CD1c-positive myeloid dendritic cell (primary cell): ENCODE data around the gene SYNJ2.

Source experiments
- DNase-seq: peaks from one replicate; pipeline ENCODE4 v3.0.0-alpha.2; 2016; ENCODE audit errors: extremely low spot score

SYNJ2 gene

GRCh38 chr6:157978021-157978783, 3.5 kb upstream of the SYNJ2 start:
- DNase-seq = no peak

- DNase-seq = no peak
Measured at GRCh38 chr6:157980288-157981131, 1.2 kb upstream of the SYNJ2 start.

DNA sequence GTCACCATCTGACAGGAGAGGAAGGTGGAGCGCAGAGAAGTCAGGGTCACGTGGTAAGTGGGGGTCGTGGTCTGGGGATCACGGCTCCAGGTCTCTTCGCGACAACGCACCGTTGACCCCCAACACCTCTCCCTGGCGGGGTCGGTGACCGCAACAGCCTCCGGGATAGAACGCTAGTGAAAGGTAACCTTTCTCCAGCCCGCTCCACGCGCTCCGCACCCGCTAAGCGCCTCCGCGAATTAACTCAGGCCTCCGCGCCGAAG, 600 bp upstream of the SYNJ2 start:
- no peak for DNase-seq

GRCh38 chr6:157982102-157982562, 469 bp downstream of the SYNJ2 start:
- DNase-seq = no peak

DNA sequence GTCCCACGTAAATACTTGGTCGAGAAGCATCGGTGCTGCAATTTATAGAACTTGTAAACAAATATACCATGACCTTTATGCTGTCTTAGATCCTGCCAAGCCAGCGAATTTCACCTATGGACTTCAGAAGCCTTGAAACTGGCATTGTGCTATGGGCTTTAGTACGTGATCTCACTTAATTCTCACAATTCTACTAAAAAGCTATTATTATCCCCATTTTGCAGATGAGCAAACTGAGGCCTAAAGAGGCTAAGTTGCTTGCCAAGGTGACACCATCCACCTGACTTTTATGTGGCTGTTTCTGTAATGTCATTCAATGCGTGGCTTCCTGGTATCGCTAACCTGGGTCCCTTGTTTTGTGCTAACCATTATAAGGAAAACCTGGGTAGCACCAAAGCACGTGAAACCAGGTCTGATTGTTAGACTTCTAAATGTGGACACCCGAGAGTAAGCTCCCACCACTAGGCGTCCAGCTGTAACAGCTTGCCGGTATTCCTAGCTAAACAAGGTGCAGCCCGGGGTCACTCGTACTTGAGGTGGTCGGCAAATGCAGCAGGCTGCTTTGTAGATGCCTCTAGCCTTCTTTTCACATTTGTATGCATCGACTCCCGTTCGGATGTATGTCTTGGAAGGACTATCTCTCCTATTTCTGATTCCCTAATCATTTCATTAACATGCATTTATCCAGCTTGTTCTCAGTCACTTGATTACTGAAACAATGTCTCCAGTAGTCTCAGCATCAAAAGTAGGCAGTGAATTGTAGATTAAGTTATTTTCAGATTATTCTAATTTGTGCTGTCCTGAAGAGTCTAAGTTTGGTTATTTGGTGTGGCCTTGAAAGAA, 1.1 kb downstream of the SYNJ2 start:
- no peak for DNase-seq

GRCh38 chr6:157983406-157984119, 1.9 kb downstream of the SYNJ2 start:
- DNase-seq = no peak

GRCh38 chr6:157984128-157984527, 2.5 kb downstream of the SYNJ2 start:
- no peak for DNase-seq

- DNase-seq = peak; percentile 33
Measured at GRCh38 chr6:157984686-157985225, 3.1 kb downstream of the SYNJ2 start.

GRCh38 chr6:157985378-157986155, 3.9 kb downstream of the SYNJ2 start:
- no peak for DNase-seq

DNA sequence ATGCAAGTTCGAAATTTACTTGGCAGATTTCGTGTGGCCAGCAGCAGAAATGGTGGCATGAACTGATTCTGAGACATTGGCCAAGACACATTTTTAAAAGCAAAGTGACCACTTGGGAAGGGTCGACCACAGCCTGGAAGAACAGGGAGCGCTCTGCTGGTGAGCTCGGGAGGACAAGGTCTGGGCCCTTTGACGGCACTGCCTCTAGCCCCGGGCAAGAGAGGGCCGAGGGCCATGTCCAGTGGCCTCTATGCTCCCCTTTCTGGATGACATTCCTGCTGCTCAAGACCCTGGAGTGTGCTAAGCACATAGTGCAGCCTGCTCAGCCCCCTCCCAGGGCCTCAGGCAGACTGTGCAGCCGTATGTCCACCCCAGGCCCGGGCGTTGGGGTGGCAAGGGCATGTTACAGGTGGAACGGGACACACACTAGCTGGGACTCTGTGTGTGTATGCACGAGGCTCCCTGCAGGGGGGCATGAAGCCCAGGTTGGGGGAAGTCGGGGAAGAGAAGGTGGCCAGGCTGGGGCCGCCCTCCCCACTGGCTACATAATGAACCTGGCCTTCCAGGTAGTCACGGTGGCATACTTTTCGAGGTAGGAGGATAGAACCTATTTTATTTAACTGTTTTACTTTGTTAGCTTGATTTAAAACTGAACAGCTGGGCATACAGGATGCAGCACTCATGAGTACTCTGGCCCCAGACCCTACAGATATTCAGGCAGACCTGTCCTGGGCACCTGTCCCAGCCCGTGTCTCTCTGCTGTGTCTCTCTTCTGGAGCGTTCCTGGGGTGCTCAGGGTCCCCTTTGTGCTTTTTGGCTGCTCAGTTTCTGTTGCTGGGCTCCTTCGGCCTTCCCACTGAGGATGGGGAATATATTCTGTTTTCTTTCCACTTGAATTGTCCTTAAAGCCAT, 6.4 kb downstream of the SYNJ2 start:
- DNase-seq = no peak

GRCh38 chr6:157988700-157989063, 7.0 kb downstream of the SYNJ2 start:
- no peak for DNase-seq

- DNase-seq = no peak
Measured at GRCh38 chr6:157989541-157990289, 8.1 kb downstream of the SYNJ2 start.

- DNase-seq = no peak
Measured at GRCh38 chr6:157990321-157991066, 8.8 kb downstream of the SYNJ2 start.

DNA sequence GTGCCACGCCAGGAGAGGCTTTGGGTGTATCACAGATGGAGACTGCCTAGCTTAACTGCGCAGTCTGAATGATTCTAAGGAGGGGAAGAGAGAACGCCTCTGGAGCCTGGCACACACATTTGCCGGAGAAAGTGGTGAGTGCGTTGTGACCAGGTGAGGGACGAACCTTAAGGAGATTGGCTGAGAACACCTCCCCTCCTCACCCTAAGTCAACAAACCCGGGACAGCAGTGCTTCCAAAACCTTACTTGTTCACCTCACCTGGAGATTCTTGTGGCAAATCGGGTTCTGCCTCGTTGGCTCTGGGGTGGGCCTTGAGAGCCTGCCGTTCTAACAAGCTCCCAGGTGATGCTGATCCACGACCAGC, 9.4 kb downstream of the SYNJ2 start:
- no peak for DNase-seq

DNA sequence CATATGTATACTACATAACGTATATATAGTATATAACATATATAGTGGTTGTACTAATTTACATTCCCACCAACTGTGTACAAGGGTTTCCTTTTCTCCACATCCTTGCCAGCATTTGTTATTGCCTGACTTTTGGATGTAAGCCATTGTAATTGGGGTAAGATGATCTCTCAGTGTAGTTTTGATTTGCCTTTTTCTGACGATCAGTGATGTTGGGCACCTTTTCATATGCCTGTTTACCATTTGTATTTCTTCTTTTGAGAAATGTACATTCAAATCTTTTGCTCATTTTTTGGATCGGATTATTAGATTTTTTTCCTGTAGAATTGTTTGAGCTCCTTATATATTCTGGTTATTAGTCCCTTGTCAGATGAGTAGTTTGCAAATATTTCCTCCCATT, 11.4 kb downstream of the SYNJ2 start:
- no peak for DNase-seq

GRCh38 chr6:157994125-157994795, 12.6 kb downstream of the SYNJ2 start:
- no peak for DNase-seq

- no peak for DNase-seq
Measured at GRCh38 chr6:157995458-157995857, 13.8 kb downstream of the SYNJ2 start.
